Kidney capillary endothelial cell (primary cell): ENCODE results near the gene PFDN2.

ENCODE experiments used
- DNase-seq: peaks from one replicate; pipeline ENCODE4 v3.0.0-alpha.2; 2018; ENCODE audit warnings: low spot score

Gene PFDN2

DNA sequence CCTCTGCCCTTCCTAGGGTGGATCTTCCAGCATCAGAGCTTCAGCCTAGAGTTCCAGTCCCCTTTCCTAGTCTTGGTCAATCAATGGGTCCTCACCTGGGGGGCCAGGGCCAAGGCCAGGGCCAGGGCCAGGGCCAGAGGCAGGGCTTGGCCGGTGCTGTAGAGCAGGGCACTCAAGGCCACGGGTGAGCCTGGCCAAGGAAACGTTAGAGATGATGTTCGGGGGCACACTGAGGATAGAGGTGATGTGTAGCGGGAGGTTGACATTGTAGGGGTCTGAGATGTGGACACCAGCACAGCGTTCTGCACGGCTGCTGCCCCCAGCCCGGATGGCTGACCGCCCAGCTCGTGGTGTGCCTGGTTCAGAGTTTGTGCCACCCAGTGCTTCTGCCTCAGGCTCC, 66.6 kb downstream of the PFDN2 start:
- DNase-seq = no peak
